BE2C (cell line): Measurements from ENCODE around the gene FGFRL1.

Experiments used
- DNase-seq: peaks from one replicate; pipeline ENCODE4 v3.0.0-alpha.2; 2020
- H3K27me3 ChIP-seq: fragments of 250-450 bp; sonication (Bioruptor Pico); 2 replicates; pipeline ENCODE4 v1.5.1; 2020; ENCODE audit warnings: mild to moderate bottlenecking
- H3K36me3 ChIP-seq: fragments of 250-450 bp; sonication (Bioruptor Pico); 2 replicates; pipeline ENCODE4 v1.5.1; 2020; ENCODE audit warnings: mild to moderate bottlenecking
- H3K4me1 ChIP-seq: fragments of 250-450 bp; sonication (Bioruptor Pico); 2 replicates; pipeline ENCODE4 v1.5.1; 2020
- H3K4me3 ChIP-seq: 2 replicates; pipeline ENCODE4 v1.5.1; 2011; ENCODE audit warnings: low read depth, low read length
- H3K9me3 ChIP-seq: fragments of 250-450 bp; sonication (Bioruptor Pico); 2 replicates; pipeline ENCODE4 v1.5.1; 2020
- TF ChIP-seq, protein P1 (sequence below): IDR thresholded peaks from 2 replicates; pipeline ENCODE4 v1.5.1; 2012; ENCODE audit warnings: mild to moderate bottlenecking, low read depth, low read length

The FGFRL1 gene

DNA sequence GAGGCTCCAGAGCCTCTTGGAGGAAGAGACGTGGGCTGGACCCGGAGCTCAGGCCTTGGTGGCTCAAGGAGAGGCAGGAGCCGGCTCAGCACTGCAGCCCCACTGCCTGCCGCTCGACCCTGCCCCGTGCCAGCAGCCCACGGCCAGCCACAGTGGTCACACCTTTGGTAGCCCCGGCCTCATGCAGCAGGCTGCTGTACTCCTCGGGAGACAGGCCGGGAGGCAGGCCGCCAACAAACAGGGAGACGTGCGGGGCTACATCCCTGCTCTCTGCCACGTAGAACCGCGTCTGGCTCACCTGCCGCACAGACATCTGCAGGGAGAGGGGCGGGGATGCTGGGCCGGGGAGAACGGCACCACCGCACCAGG lies 45.7 kb upstream of the FGFRL1 start:
- Histone ChIP-seq H3K27me3 (peaks cover 85% of the 10 kb centered on the region), H3K9me3 (no peaks in the 10 kb centered on the region), H3K36me3 (no peaks in the 10 kb centered on the region), H3K4me1 (peaks cover 2% of the 10 kb centered on the region), H3K4me3 (no peak overlapping the region)
- DNase-seq, result no peak
- TF ChIP-seq, protein P1, sequence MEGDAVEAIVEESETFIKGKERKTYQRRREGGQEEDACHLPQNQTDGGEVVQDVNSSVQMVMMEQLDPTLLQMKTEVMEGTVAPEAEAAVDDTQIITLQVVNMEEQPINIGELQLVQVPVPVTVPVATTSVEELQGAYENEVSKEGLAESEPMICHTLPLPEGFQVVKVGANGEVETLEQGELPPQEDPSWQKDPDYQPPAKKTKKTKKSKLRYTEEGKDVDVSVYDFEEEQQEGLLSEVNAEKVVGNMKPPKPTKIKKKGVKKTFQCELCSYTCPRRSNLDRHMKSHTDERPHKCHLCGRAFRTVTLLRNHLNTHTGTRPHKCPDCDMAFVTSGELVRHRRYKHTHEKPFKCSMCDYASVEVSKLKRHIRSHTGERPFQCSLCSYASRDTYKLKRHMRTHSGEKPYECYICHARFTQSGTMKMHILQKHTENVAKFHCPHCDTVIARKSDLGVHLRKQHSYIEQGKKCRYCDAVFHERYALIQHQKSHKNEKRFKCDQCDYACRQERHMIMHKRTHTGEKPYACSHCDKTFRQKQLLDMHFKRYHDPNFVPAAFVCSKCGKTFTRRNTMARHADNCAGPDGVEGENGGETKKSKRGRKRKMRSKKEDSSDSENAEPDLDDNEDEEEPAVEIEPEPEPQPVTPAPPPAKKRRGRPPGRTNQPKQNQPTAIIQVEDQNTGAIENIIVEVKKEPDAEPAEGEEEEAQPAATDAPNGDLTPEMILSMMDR, result no peak

DNA sequence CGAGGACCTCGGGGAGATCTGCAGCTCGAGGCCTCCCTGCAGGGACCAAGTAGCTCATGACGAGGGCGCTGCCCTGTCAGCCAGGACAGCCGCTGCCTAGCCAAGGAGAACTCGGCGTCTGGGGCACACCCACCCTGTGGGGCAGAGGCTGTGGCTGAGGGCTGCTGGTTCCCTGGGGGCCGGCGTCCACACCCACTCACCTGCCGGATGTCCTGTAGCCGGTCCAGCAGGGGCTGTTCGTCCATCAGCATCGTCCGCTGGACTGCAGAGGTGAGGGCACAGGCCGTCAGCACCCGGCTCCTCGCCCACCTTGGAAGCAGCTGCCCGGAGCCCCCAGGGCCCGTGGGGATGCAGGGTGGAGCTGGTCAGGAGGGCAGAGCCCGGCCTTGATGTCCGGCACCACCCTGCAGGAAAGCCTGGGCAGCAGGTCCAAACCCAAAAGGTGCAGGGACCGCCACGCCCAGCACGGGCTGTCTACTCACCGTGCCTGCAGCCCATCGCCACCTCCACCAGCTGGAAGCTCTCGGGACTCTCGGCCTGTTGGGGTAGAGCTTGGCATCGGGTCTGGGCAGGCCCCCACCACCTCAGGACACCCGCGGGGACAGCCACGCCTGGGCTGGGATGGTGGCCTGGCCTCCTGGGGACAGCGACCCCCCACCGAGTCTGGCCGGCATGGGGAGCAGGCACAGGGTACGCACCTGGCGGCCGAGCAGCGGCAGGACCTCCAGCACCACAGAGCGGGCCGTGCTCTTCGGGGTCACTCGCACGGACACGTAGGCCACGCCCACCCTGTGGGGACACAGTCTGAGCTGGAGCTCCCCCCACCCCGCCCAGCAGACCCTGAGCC lies 44.9 kb upstream of the FGFRL1 start:
- no peaks in the 10 kb centered on the region for H3K36me3 ChIP-seq
- TF ChIP-seq, protein P1, result no peak
- peak; percentile 10 for DNase-seq
- H3K27me3 ChIP-seq, result peaks cover 85% of the 10 kb centered on the region
- no peaks in the 10 kb centered on the region for H3K9me3 ChIP-seq
- no peak overlapping the region for H3K4me3 ChIP-seq
- H3K4me1 ChIP-seq, result peaks cover 2% of the 10 kb centered on the region

DNA sequence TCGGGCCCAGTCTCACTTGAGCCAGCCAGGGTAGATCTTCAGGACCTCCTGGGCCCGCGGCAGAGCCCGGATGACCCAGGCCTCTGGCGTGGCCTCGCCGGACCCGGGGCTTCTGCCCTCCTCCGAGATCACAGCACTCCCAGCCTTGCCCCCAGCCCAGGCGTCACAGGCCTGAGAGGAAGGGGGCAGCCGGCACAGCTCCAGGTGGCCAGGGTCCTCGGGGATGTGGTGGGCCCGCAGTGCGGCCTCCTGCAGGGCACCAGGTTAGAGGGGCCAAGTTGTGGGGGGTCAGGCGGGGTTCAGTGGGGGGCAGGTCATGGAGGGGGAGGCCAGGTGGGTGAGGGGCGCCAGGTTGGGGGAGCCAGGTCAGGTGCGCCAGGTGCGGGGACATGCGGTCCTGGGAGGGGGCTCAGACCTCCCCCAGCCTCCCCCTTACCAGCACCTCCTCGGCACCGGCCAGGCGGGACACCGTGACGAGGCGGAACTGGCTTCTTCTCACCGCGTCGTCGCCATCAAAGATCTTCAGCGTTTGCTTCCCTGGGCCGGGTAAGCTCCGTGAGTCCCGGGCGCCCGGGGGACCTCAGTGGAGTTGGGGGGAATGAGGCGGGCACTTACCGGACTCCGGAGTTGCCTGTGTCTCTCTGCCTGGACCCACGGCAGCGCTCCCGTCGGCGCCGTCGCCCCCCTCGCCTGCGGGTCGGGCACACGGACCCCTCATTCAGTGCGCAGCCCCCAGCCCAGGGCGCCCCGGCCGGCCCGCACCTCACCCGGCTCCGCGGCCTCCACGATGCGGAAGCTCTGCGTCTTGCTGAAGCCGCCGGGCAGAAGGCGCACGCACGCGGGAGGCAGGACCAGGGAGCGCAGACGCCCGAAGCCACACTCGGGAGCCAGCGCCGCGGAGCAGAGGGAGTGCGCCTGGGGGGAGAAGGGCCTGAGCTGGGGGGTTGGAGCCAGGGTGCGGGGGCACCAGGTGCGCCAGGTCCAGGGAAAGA lies 44.0 kb upstream of the FGFRL1 start:
- no peak overlapping the region for H3K4me3 ChIP-seq
- peaks cover 85% of the 10 kb centered on the region for H3K27me3 ChIP-seq
- DNase-seq, result peak; percentile 44
- H3K9me3 ChIP-seq, result no peaks in the 10 kb centered on the region
- H3K4me1 ChIP-seq, result peaks cover 2% of the 10 kb centered on the region
- H3K36me3 ChIP-seq, result no peaks in the 10 kb centered on the region
- TF ChIP-seq, protein P1, result no peak

- H3K27me3 ChIP-seq, result peaks cover 83% of the 10 kb centered on the region
- no peak for DNase-seq
- H3K4me1 ChIP-seq, result no peaks in the 10 kb centered on the region
- no peaks in the 10 kb centered on the region for H3K9me3 ChIP-seq
- H3K36me3 ChIP-seq, result no peaks in the 10 kb centered on the region
- no peak overlapping the region for H3K4me3 ChIP-seq
- TF ChIP-seq, protein P1, result no peak
Measured at GRCh38 chr4:968221-968620, 43.2 kb upstream of the FGFRL1 start.

GRCh38 chr4:968621-969394 lies 42.6 kb upstream of the FGFRL1 start:
- no peaks in the 10 kb centered on the region for H3K9me3 ChIP-seq
- no peak for DNase-seq
- H3K4me1 ChIP-seq, result no peaks in the 10 kb centered on the region
- no peak overlapping the region for H3K4me3 ChIP-seq
- peaks cover 81% of the 10 kb centered on the region for H3K27me3 ChIP-seq
- no peaks in the 10 kb centered on the region for H3K36me3 ChIP-seq
- TF ChIP-seq, protein P1, result no peak
